Duodenal mucosa (tissue), 2 donors: Measurements from ENCODE around the gene HOXB3.

ENCODE experiments used
- H3K27ac ChIP-seq: one replicate; pipeline ENCODE4 v1.7.0; 2013; ENCODE audit warnings: low read depth, low read length
- H3K27me3 ChIP-seq, 2 donors: one replicate each; pipeline ENCODE4 v1.7.0; 2013; ENCODE audit warnings: low read length in 2 of 2, control low read depth in 1 of 2; ENCODE audit not compliant: insufficient read depth in 2 of 2, control insufficient read depth in 1 of 2
- H3K36me3 ChIP-seq, 2 donors: one replicate each; pipeline ENCODE4 v1.7.0; 2013; ENCODE audit warnings: low read length in 2 of 2, control low read depth in 1 of 2; ENCODE audit not compliant: insufficient read depth in 2 of 2, control insufficient read depth in 1 of 2
- H3K4me1 ChIP-seq, 2 donors: one replicate each; pipeline ENCODE4 v1.7.0; 2013; ENCODE audit warnings: low read length in 2 of 2, control low read depth in 1 of 2; ENCODE audit not compliant: insufficient read depth in 2 of 2, control insufficient read depth in 1 of 2
- H3K4me3 ChIP-seq, 2 donors: one replicate each; pipeline ENCODE4 v1.7.0; 2013; ENCODE audit warnings: low read length in 2 of 2, low read depth in 1 of 2
- H3K9ac ChIP-seq, 2 donors: one replicate each; pipeline ENCODE4 v1.7.0; 2013; ENCODE audit warnings: low read length in 2 of 2, low read depth in 1 of 2
- H3K9me3 ChIP-seq, 2 donors: one replicate each; pipeline ENCODE4 v1.7.0; 2013; ENCODE audit warnings: low read length in 2 of 2, control low read depth in 1 of 2; ENCODE audit not compliant: control insufficient read depth in 1 of 2

Gene HOXB3

GRCh38 chr17:48611213-48611612 lies 21.2 kb upstream of the HOXB3 start:
- Histone ChIP-seq H3K4me3 (peak overlapping the region; percentile 68 to 73), H3K27me3 (peaks cover 73 to 90% of the 10 kb centered on the region in 2 donors), H3K36me3 (no peaks in the 10 kb centered on the region), H3K4me1 (peaks cover 0 to 21% of the 10 kb centered on the region in 2 donors), H3K27ac (peak overlapping the region; percentile 56), H3K9me3 (no peaks in the 10 kb centered on the region), H3K9ac (peak overlapping the region; percentile 12 to 31)

GRCh38 chr17:48610282-48611211 lies 20.5 kb upstream of the HOXB3 start, which contains the start of gene HOXB7:
HOXB7 (minus strand) TSS chr17:48611017; CDS start chr17:48610918, 99 bp downstream.
- H3K4me1 ChIP-seq, result peaks cover 0 to 21% of the 10 kb centered on the region in 2 donors
- H3K27me3 ChIP-seq, result peaks cover 71 to 90% of the 10 kb centered on the region in 2 donors
- no peaks in the 10 kb centered on the region for H3K36me3 ChIP-seq
- H3K9me3 ChIP-seq, result no peaks in the 10 kb centered on the region
- H3K9ac ChIP-seq, result peak within 1 kb of the TSS; percentile 12 to 37
- H3K4me3 ChIP-seq, result peak within 1 kb of the TSS; percentile 68 to 73
- peak within 1 kb of the TSS; percentile 60 for H3K27ac ChIP-seq

GRCh38 chr17:48609759-48610281 lies 19.8 kb upstream of the HOXB3 start:
- no peaks in the 10 kb centered on the region for H3K36me3 ChIP-seq
- peaks cover 0 to 21% of the 10 kb centered on the region in 2 donors for H3K4me1 ChIP-seq
- H3K9ac ChIP-seq, result no peak overlapping the region
- H3K27ac ChIP-seq, result no peak overlapping the region
- peaks cover 72 to 90% of the 10 kb centered on the region in 2 donors for H3K27me3 ChIP-seq
- H3K9me3 ChIP-seq, result no peaks in the 10 kb centered on the region
- H3K4me3 ChIP-seq, result peak overlapping the region; percentile 68 to 73

GRCh38 chr17:48609033-48609432 lies 19.0 kb upstream of the HOXB3 start:
- no peaks in the 10 kb centered on the region for H3K36me3 ChIP-seq
- no peak overlapping the region for H3K4me3 ChIP-seq
- H3K9me3 ChIP-seq, result no peaks in the 10 kb centered on the region
- peaks cover 0 to 17% of the 10 kb centered on the region in 2 donors for H3K4me1 ChIP-seq
- no peak overlapping the region for H3K9ac ChIP-seq
- no peak overlapping the region for H3K27ac ChIP-seq
- H3K27me3 ChIP-seq, result peaks cover 73 to 91% of the 10 kb centered on the region in 2 donors

GRCh38 chr17:48608494-48608834 lies 18.4 kb upstream of the HOXB3 start:
- Histone ChIP-seq H3K4me1 (peaks cover 0 to 15% of the 10 kb centered on the region in 2 donors), H3K9me3 (no peaks in the 10 kb centered on the region), H3K9ac (no peak overlapping the region), H3K27me3 (peaks cover 76 to 91% of the 10 kb centered on the region in 2 donors), H3K36me3 (no peaks in the 10 kb centered on the region), H3K4me3 (no peak overlapping the region), H3K27ac (no peak overlapping the region)

GRCh38 chr17:48606892-48607614 lies 17.0 kb upstream of the HOXB3 start:
- H3K9me3 ChIP-seq, result no peaks in the 10 kb centered on the region
- H3K27me3 ChIP-seq, result peaks cover 78 to 92% of the 10 kb centered on the region in 2 donors
- no peak overlapping the region for H3K9ac ChIP-seq
- no peak overlapping the region for H3K27ac ChIP-seq
- H3K36me3 ChIP-seq, result no peaks in the 10 kb centered on the region
- H3K4me1 ChIP-seq, result peaks cover 7 to 14% of the 10 kb centered on the region in 2 donors
- no peak overlapping the region for H3K4me3 ChIP-seq

GRCh38 chr17:48605991-48606891 lies 16.2 kb upstream of the HOXB3 start:
- Histone ChIP-seq H3K27me3 (peaks cover 77 to 93% of the 10 kb centered on the region in 2 donors), H3K36me3 (no peaks in the 10 kb centered on the region), H3K9ac (no peak overlapping the region), H3K4me3 (no peak overlapping the region), H3K27ac (no peak overlapping the region), H3K4me1 (peaks cover 14 to 16% of the 10 kb centered on the region in 2 donors), H3K9me3 (no peaks in the 10 kb centered on the region)

- peaks cover 9 to 14% of the 10 kb centered on the region in 2 donors for H3K4me1 ChIP-seq
- no peaks in the 10 kb centered on the region for H3K36me3 ChIP-seq
- no peaks in the 10 kb centered on the region for H3K9me3 ChIP-seq
- H3K9ac ChIP-seq, result no peak overlapping the region
- H3K27me3 ChIP-seq, result peaks cover 78 to 93% of the 10 kb centered on the region in 2 donors
- no peak overlapping the region for H3K27ac ChIP-seq
- H3K4me3 ChIP-seq, result no peak overlapping the region
These were observed 15.4 kb upstream of the HOXB3 start for GRCh38 chr17:48605409-48605919.

GRCh38 chr17:48604770-48605329 lies 14.8 kb upstream of the HOXB3 start, which contains the start of gene HOXB6:
HOXB6 (minus strand) TSS chr17:48604986; CDS start chr17:48598150, 6,836 bp downstream.
- Histone ChIP-seq H3K9ac (no peak within 1 kb of the TSS), H3K36me3 (no peaks in the 10 kb centered on the region), H3K27me3 (peaks cover 80 to 95% of the 10 kb centered on the region in 2 donors), H3K27ac (peak within 1 kb of the TSS; percentile 23), H3K4me3 (peak within 1 kb of the TSS in 1 of 2 donors; percentile 24), H3K4me1 (peaks cover 7 to 14% of the 10 kb centered on the region in 2 donors), H3K9me3 (no peaks in the 10 kb centered on the region)
